GM18499 (cell line): ENCODE measurements around the gene LRRC58.
A peak's percentile ranks its signal among the peaks of the same experiment; 100 is the strongest.
"Not testable (repeated sequence)": the region's sequence is repeated elsewhere in the genome, so short reads cannot be mapped to it uniquely, and the experiment has no call there.

Experiments used
- ATAC-seq: cut with Tn5 transposase; IDR thresholded peaks from one replicate; pipeline ENCODE4 v1.9.1; 2021; ENCODE audit warnings: moderate number of reproducible peaks; ENCODE audit not compliant: insufficient read depth, unreplicated experiment

LRRC58 gene

GRCh38 chr3:120348991-120349854 is at the start of gene LRRC58:
TSS of gene LRRC58 (minus strand) at chr3:120349354. CDS start at chr3:120349243, 111 bp downstream.
- peak; percentile 68 for ATAC-seq

- no peak for ATAC-seq
Observed at GRCh38 chr3:120396469-120396868, 47.3 kb upstream of the LRRC58 start.

GRCh38 chr3:120394347-120394746 is 45.2 kb upstream of the LRRC58 start:
- ATAC-seq: no peak

GRCh38 chr3:120393761-120394160 is 44.6 kb upstream of the LRRC58 start:
- ATAC-seq: no peak

GRCh38 chr3:120393243-120393642 is 44.1 kb upstream of the LRRC58 start:
- no peak for ATAC-seq

GRCh38 chr3:120382941-120383447 is 33.8 kb upstream of the LRRC58 start:
- ATAC-seq: no peak

GRCh38 chr3:120381503-120381902 is 32.3 kb upstream of the LRRC58 start:
- ATAC-seq: no peak

- ATAC-seq: not testable (repeated sequence)
Observed at GRCh38 chr3:120377948-120378347, 28.8 kb upstream of the LRRC58 start.

GRCh38 chr3:120370463-120370862 is 21.3 kb upstream of the LRRC58 start:
- peak; percentile 78 for ATAC-seq

GRCh38 chr3:120369037-120369467 is 19.9 kb upstream of the LRRC58 start:
- no peak for ATAC-seq

GRCh38 chr3:120368172-120368571 is 19.0 kb upstream of the LRRC58 start:
- ATAC-seq: no peak

GRCh38 chr3:120364821-120365220 is 15.7 kb upstream of the LRRC58 start:
- ATAC-seq: no peak

GRCh38 chr3:120364101-120364500 is 14.9 kb upstream of the LRRC58 start:
- ATAC-seq: no peak

- no peak for ATAC-seq
Observed at GRCh38 chr3:120357807-120358206, 8.7 kb upstream of the LRRC58 start.

GRCh38 chr3:120355486-120355885 is 6.3 kb upstream of the LRRC58 start:
- ATAC-seq: no peak

GRCh38 chr3:120353463-120353862 is 4.3 kb upstream of the LRRC58 start:
- ATAC-seq: no peak

GRCh38 chr3:120352017-120352416 is 2.9 kb upstream of the LRRC58 start:
- no peak for ATAC-seq

GRCh38 chr3:120350401-120350941 is 1.3 kb upstream of the LRRC58 start:
- ATAC-seq: no peak

GRCh38 chr3:120349855-120350125 is 636 bp upstream of the LRRC58 start:
- no peak for ATAC-seq

- ATAC-seq: peak; percentile 19
Observed at GRCh38 chr3:120348065-120348990, 826 bp downstream of the LRRC58 start.

GRCh38 chr3:120344349-120344748 is 4.8 kb downstream of the LRRC58 start:
- ATAC-seq: peak; percentile 31
